Right forelimb (tissue), 1 donor: ENCODE measurements around the gene IGF1.

ENCODE experiments used
- DNase-seq: peaks from one replicate; pipeline ENCODE4 v3.0.0-alpha.2; 2018

The IGF1 gene

DNA sequence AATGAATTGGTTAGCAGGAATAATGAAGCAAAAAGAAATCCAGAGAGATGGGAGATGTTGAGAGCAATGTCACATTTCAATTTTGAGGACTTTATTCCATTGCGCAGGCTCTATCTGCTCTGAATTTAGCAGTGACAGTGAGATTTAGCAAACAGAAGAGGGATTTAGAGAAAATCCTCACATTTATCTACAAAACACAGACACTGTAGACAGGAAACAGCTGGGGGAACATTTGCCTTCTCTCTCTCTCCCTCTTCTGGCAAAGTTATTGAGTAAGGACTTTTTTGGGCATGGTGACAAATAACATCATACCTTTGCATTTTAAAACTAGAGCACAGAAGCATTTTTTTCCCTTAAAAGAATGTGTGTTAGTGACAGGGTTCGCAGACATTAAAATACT is at the start of gene IGF1:
TSS of gene IGF1 (minus strand) at position 158 of the 400 bp plus-strand sequence. CDS start 182 bp downstream, outside the sequence.
- DNase-seq = no peak

DNA sequence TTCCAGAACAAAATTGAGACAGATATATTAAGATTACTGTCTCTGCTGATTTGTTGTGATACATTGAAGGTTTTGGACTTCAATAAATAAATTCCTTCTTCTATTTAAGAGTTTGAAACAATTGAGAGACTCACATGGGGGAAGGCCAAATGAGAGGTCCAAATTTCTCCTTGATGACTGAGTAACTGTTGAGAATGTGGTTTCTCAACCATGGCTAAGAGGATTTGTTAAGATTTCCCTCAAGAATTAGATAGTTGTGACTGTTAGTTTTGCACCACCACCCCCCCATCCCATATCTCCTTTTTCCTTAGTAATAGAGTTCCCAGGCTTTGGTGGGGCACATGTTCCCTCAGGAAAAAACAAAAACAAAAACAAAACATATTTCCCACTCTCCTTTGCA is 47.7 kb upstream of the IGF1 start:
- DNase-seq = no peak

- no peak for DNase-seq
Measured at GRCh38 chr12:102527171-102527720, 46.9 kb upstream of the IGF1 start.

- no peak for DNase-seq
Measured at GRCh38 chr12:102526656-102527055, 46.3 kb upstream of the IGF1 start.

DNA sequence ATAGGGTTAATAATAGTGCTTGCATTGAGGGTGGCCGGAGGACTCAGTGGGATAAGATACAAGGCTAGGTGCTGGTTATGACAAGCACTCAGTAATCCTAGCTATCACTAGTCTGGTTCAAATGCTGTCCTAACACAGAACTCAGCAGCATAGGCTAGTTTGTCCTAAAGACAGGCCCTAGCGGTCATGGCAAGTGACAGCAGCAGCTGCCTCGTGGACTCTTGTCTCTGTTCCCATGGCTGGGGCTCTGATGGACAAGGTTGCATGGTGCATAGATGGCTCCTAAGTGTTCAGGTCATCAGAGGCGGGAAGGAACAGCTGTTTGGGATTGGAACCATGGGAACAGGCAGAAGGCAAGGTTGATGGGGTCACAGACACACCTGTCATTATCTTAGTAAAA is 42.4 kb upstream of the IGF1 start:
- no peak for DNase-seq

GRCh38 chr12:102521662-102522277 is 41.4 kb upstream of the IGF1 start:
- DNase-seq = no peak

DNA sequence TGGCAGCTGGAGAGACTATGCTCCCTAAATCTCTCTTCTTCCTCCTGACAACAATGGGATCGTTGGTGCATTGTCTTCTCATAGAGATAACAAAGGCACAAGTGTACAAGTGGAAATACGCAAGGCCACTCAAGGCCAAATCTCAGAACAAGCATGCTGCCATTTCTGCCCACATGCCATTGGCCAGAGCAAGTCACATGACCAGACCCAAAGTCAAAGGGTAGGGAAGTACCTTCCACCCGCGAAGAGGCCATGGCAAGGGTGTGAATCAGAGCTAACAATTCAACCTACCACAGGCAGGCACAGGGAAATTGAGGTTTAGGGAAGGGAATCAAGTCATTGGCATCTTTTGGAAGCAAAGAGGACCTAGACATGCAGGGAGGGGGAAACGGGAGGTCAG is 38.5 kb upstream of the IGF1 start:
- DNase-seq = no peak

DNA sequence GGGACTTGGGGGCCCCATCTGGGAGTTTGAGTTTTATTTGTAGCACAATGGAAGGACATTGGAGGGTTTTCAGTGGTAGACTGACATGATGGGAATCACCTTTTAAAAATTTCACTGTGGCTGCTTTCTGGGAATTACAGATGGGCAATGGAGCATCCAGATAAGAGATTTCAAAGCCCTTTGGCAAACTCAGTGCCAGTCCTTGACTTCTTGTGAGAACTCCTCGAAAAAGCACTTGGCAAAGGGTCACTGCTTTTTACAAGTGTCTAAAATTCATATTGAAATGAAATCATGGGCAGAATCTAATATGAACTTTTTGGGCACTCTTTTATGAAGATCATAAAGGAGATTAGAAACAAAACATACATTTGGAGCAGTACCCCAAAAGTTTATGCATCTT is 34.3 kb upstream of the IGF1 start:
- DNase-seq = no peak

GRCh38 chr12:102513739-102514138 is 33.4 kb upstream of the IGF1 start:
- no peak for DNase-seq

GRCh38 chr12:102513272-102513671 is 32.9 kb upstream of the IGF1 start:
- DNase-seq = no peak

- no peak for DNase-seq
Measured at GRCh38 chr12:102512523-102512922, 32.2 kb upstream of the IGF1 start.

GRCh38 chr12:102511575-102511974 is 31.2 kb upstream of the IGF1 start:
- DNase-seq = no peak

- DNase-seq = no peak
Measured at GRCh38 chr12:102510463-102510862, 30.1 kb upstream of the IGF1 start.

GRCh38 chr12:102510031-102510430 is 29.7 kb upstream of the IGF1 start:
- DNase-seq = no peak

DNA sequence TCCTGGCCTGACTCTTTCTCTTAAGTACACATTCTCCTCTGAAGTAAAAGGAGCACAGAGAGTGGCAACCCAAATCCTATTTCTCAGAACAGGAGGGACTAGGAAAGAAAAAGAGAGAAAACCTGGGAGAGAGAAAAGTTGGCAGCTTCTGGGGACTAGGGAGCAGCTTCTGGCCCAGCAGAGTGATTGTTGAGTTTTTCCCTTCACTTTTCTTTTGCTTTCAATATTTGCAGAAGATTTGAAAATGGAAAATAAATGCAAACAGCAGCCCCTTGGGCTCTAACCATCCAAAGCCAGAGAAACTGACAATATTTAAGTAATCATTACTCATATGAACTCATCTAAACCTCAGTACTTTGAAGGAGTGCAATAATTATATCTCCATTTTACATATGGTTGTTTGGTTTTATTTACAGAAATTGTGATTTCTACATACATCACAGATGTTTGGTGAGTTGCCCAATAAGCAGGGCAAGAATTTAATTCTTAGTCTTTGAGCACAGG is 28.8 kb upstream of the IGF1 start:
- DNase-seq = no peak

GRCh38 chr12:102508052-102508451 is 27.7 kb upstream of the IGF1 start:
- DNase-seq = no peak

DNA sequence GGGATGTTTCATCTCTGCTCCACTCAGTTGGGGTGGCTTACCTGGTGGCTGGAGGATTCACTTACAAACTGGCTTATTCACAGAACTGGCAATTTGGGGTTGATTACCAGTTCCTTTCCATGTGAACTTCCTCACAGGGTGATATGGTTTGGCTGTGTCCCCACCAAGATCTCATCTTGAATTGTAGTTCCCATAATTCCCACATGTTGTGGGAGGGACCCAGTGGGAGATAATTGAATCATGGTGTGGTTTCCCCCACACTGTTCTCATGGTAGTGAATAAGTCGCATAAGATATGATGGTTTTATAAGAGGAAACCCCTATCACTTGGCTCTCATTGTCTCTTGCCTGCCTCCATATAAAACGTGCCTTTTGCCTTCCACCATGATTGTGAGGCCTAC is 26.9 kb upstream of the IGF1 start:
- DNase-seq = no peak

DNA sequence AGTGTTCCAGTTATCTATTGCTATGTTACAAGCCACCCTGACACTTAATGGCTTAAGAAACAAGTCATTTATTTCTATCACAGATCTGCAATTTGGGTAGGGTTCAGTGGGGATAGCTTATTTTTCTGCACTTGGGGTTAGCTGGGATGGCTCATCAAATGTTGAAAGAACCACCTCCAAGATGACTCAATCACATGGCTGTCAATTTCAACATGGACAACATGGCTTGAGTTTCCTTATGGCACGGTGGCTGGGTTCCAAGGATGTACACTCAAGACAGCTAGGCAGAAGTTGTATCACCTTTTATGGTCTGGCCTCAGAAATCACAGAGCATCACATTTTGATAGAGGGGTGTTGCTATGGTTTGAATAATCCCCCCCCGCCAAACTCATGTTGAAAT is 24.5 kb upstream of the IGF1 start:
- DNase-seq = no peak

DNA sequence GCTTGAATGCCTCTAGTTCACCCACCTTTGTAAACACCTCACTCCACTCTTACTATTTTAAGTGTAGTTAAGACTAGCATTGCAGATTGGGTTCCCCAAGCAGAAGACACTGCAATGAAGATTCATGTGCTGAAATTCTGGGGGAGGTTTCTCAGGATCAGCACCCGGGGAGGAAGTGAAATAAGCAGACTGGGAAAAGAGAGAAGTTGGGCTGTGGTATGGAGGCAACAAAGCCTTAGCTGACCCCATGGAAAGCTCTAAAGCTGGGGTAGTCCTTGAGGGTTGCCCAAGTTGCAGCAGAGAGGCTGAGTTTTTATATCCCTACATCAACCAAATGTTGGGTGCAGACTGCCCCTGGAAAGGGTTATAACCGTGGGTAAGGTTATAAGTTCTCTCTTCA is 23.9 kb upstream of the IGF1 start:
- no peak for DNase-seq

- no peak for DNase-seq
Measured at GRCh38 chr12:102503831-102504230, 23.5 kb upstream of the IGF1 start.

GRCh38 chr12:102503056-102503681 is 22.8 kb upstream of the IGF1 start:
- no peak for DNase-seq

DNA sequence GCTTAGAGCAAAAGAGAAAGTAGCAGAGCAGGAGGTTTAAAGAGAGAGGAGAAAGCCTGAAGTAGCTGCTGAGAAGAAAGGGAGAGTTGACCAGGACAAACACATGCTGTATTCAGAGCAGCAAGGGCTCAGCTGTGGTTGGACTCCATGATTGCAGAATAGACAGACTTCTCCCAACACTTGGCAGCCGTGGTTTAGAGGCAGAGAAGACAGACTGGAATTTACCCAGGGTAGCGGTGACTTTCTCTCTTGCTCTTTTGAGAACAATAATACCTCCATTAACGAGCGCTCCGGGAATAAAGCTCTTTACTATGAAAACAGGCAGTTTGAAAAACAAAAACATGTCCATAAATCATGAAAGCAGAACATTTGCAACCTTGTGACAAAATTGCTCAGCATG is 21.4 kb upstream of the IGF1 start:
- DNase-seq = no peak

DNA sequence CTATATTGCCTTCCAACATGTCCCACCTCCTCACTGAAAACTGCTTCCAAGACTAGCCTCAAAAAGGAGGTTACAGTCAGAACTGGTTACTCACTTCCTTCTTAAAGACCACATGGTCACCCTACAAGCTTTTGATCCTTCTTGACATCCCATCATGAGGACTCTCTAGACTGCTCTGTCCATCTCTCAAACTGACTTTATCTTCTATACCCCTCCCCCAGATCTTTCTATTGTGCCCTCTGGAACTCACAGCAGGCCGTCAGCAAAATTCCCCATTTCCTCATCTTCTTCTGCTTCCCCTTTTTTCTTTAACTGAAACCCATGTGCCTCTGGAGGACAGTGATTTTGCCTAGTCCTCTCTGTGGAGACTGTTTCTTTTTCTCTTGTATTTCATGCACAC is 18.1 kb upstream of the IGF1 start:
- no peak for DNase-seq

DNA sequence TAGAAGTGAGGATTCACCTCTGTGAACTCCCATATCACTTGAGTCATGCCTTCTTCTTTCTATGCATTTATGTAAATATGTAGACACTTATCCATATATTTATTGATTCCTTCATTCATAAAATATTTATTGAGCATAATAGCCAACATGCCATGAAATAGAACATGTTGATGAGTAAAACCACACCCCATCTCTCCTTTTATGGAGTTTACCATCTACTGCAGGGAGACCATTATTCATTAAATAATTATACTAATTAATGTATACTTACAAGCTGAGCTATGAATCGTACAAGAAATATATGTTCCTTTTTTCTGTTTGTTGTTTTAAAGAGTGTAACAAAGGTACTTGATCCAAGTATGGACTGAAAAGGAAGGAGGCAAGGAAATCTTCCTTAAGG is 17.4 kb upstream of the IGF1 start:
- no peak for DNase-seq

GRCh38 chr12:102496591-102496990 is 16.2 kb upstream of the IGF1 start:
- no peak for DNase-seq
